IMR-90 (cell line): ENCODE results near the gene ENTPD1. TPM values are rescaled to one million over a fixed set of nuclear protein-coding genes. Genes with fewer than 3 reads are reported as not detected.

ENCODE experiments used
- ATAC-seq: fragments of 200-7000 bp; cut with Tn5 transposase; 2 replicates; pipeline ENCODE4 v1.9.1; 2020; ENCODE audit warnings: low read depth, mild to moderate bottlenecking, moderate library complexity
- BruUV-seq: library from RNA; stranded (reverse); fragments of 400-500 nt; replicated peaks from 2 replicates; lab custom pipeline; 2021; lab: Mats Ljungman, UMichigan
- CTCF ChIA-PET: fragments of 300-600 bp; formaldehyde crosslinking; extraction: SDS; loops from one replicate; lab custom pipeline; 2021; ENCODE audit warnings: antibody characterized with exemption; lab: Yijun Ruan, JAX
- POLR2A ChIA-PET: fragments of 300-600 bp; sonication (Branson Sonifier 250); formaldehyde crosslinking; loops from one replicate; lab custom pipeline; 2022; ENCODE audit warnings: antibody characterized with exemption; ENCODE audit not compliant: unreplicated experiment; lab: Charles Lee
- DNase-seq: peaks from one replicate; pipeline ENCODE4 v3.0.0; 2013
- H2AFZ ChIP-seq: replicated peaks from 2 replicates; pipeline ENCODE3; 2013; ENCODE audit warnings: low read length, mild to moderate bottlenecking; ENCODE audit not compliant: poor library complexity
- H2AK5ac ChIP-seq: 2 replicates; pipeline ENCODE4 v1.6.1; 2013; ENCODE audit warnings: low read depth, low read length, inconsistent platforms
- H2AK9ac ChIP-seq: replicated peaks from 2 replicates; pipeline ENCODE3; 2013; ENCODE audit warnings: mild to moderate bottlenecking, low read depth, low read length, moderate library complexity; ENCODE audit not compliant: poor library complexity
- H2BK120ac ChIP-seq: 2 replicates; pipeline ENCODE4 v1.6.1; 2013; ENCODE audit warnings: low read depth, low read length, inconsistent platforms
- H2BK15ac ChIP-seq: 3 replicates; pipeline ENCODE4 v1.6.1; 2013; ENCODE audit warnings: low read depth, low read length, inconsistent platforms
- H2BK20ac ChIP-seq: 2 replicates; pipeline ENCODE4 v1.6.1; 2013; ENCODE audit warnings: low read depth, mild to moderate bottlenecking, inconsistent platforms, low read length, moderate library complexity
- H2BK5ac ChIP-seq: 2 replicates; pipeline ENCODE4 v1.6.1; 2013; ENCODE audit warnings: mild to moderate bottlenecking, low read depth, low read length, inconsistent platforms; ENCODE audit not compliant: poor library complexity, severe bottlenecking
- H3K14ac ChIP-seq: replicated peaks from 2 replicates; pipeline ENCODE4 v1.6.1; 2013; ENCODE audit warnings: low read depth, low read length, inconsistent platforms
- H3K18ac ChIP-seq: 2 replicates; pipeline ENCODE4 v1.6.1; 2013; ENCODE audit warnings: low read depth, low read length, control low read depth
- H3K23ac ChIP-seq: 2 replicates; pipeline ENCODE4 v1.6.1; 2013; ENCODE audit warnings: low read depth, low read length, inconsistent platforms
- H3K27ac ChIP-seq: 2 replicates; pipeline ENCODE4 v1.5.1; 2013; ENCODE audit warnings: mild to moderate bottlenecking, control low read depth, low read length; ENCODE audit not compliant: insufficient read depth
- H3K27me3 ChIP-seq: 2 replicates; pipeline ENCODE4 v1.6.1; 2013; ENCODE audit warnings: low read length; ENCODE audit not compliant: control insufficient read depth, insufficient read depth
- H3K36me3 ChIP-seq: 2 replicates; pipeline ENCODE4 v1.6.1; 2013; ENCODE audit warnings: low read length, mixed read lengths; ENCODE audit not compliant: control insufficient read depth, insufficient read depth
- H3K4ac ChIP-seq: 2 replicates; pipeline ENCODE4 v1.6.1; 2013; ENCODE audit warnings: low read depth, low read length, inconsistent platforms
- H3K4me1 ChIP-seq: 2 replicates; pipeline ENCODE4 v1.6.1; 2013; ENCODE audit warnings: low read length, mixed read lengths; ENCODE audit not compliant: control insufficient read depth, insufficient read depth
- H3K4me2 ChIP-seq: 2 replicates; pipeline ENCODE4 v1.6.1; 2013; ENCODE audit warnings: low read depth, mild to moderate bottlenecking, control low read depth, low read length, moderate library complexity
- H3K4me3 ChIP-seq: 2 replicates; pipeline ENCODE4 v1.5.1; 2013; ENCODE audit warnings: low read depth, mild to moderate bottlenecking, control low read depth, low read length, moderate library complexity; ENCODE audit not compliant: insufficient read depth
- H3K56ac ChIP-seq: 2 replicates; pipeline ENCODE4 v1.6.1; 2013; ENCODE audit warnings: low read length, inconsistent platforms; ENCODE audit not compliant: insufficient read depth; ENCODE audit errors: extremely low read depth
- H3K79me1 ChIP-seq, 2 experiments: 2 replicates each; pipeline ENCODE4 v1.6.1; 2013; ENCODE audit warnings: low read length in 2 of 2, inconsistent platforms in 1 of 2, low read depth in 1 of 2
- H3K9ac ChIP-seq: 2 replicates; pipeline ENCODE4 v1.6.1; 2013; ENCODE audit warnings: low read depth, low read length, control low read depth
- H3K9me1 ChIP-seq: 2 replicates; pipeline ENCODE4 v1.6.1; 2013; ENCODE audit warnings: low read length, inconsistent platforms; ENCODE audit not compliant: insufficient read depth
- H3K9me3 ChIP-seq: 2 replicates; pipeline ENCODE4 v1.6.1; 2013; ENCODE audit warnings: low read length; ENCODE audit not compliant: control insufficient read depth, insufficient read depth
- H4K20me1 ChIP-seq: 2 replicates; pipeline ENCODE4 v1.6.1; 2013; ENCODE audit warnings: low read length, inconsistent platforms; ENCODE audit not compliant: insufficient read depth
- H4K5ac ChIP-seq: 2 replicates; pipeline ENCODE4 v1.6.1; 2013; ENCODE audit warnings: mild to moderate bottlenecking, low read depth, low read length, control low read depth
- H4K8ac ChIP-seq, 2 experiments: 2 replicates each; pipeline ENCODE4 v1.6.1; 2013; ENCODE audit warnings: low read depth in 2 of 2, low read length in 2 of 2, control low read depth in 1 of 2, inconsistent platforms in 1 of 2
- H4K91ac ChIP-seq: 2 replicates; pipeline ENCODE4 v1.6.1; 2013; ENCODE audit warnings: low read depth, low read length, inconsistent platforms; ENCODE audit not compliant: insufficient read depth
- BHLHE40 ChIP-seq: fragments of 150-350 bp; IDR thresholded peaks from 2 replicates; pipeline ENCODE4 v1.6.1; 2016; ENCODE audit warnings: mild to moderate bottlenecking, low read depth, low read length
- CEBPB ChIP-seq: IDR thresholded peaks from 2 replicates; pipeline ENCODE4 v1.6.1; 2012; ENCODE audit warnings: low read depth, low read length, improper control_type of control experiment
- CHD1 ChIP-seq: IDR thresholded peaks from 2 replicates; pipeline ENCODE4 v1.6.1; 2012; ENCODE audit warnings: low read depth, low read length, improper control_type of control experiment
- ELK1 ChIP-seq: fragments of 150-350 bp; IDR thresholded peaks from 2 replicates; pipeline ENCODE4 v1.6.1; 2016; ENCODE audit warnings: low read depth, mild to moderate bottlenecking, low read length, moderate library complexity, borderline replicate concordance
- FOS ChIP-seq: fragments of 150-350 bp; IDR thresholded peaks from 2 replicates; pipeline ENCODE4 v1.6.1; 2016; ENCODE audit warnings: low read depth, low read length
- MAFK ChIP-seq: IDR thresholded peaks from 2 replicates; pipeline ENCODE4 v1.6.1; 2012; ENCODE audit warnings: low read depth, low read length, improper control_type of control experiment
- MAZ ChIP-seq: IDR thresholded peaks from 2 replicates; pipeline ENCODE4 v1.6.1; 2012; ENCODE audit warnings: low read depth, mild to moderate bottlenecking, low read length, improper control_type of control experiment, moderate library complexity, borderline replicate concordance
- MXI1 ChIP-seq: IDR thresholded peaks from 2 replicates; pipeline ENCODE4 v1.6.1; 2012; ENCODE audit warnings: low read depth, mild to moderate bottlenecking, low read length, moderate library complexity, borderline replicate concordance
- NFE2L2 ChIP-seq: fragments of 150-350 bp; IDR thresholded peaks from 2 replicates; pipeline ENCODE4 v1.6.1; 2016; ENCODE audit warnings: low read depth, mild to moderate bottlenecking, low read length
- POLR2A ChIP-seq: IDR thresholded peaks from 2 replicates; pipeline ENCODE4 v1.6.1; 2012; ENCODE audit warnings: mild to moderate bottlenecking, low read depth, low read length
- RAD21 ChIP-seq: IDR thresholded peaks from 2 replicates; pipeline ENCODE4 v1.6.1; 2012; ENCODE audit warnings: low read length, improper control_type of control experiment
- RCOR1 ChIP-seq: IDR thresholded peaks from 2 replicates; pipeline ENCODE4 v1.6.1; 2012; ENCODE audit warnings: mild to moderate bottlenecking, low read length, improper control_type of control experiment; ENCODE audit not compliant: insufficient replicate concordance
- RFX5 ChIP-seq: IDR thresholded peaks from 2 replicates; pipeline ENCODE4 v1.8.0; 2012; ENCODE audit warnings: low read depth, mild to moderate bottlenecking, low read length, moderate library complexity
- SMC3 ChIP-seq: fragments of 150-350 bp; IDR thresholded peaks from 2 replicates; pipeline ENCODE4 v1.6.1; 2016; ENCODE audit warnings: low read depth, mild to moderate bottlenecking, antibody characterized with exemption, low read length, moderate library complexity
- USF2 ChIP-seq: fragments of 150-350 bp; IDR thresholded peaks from 2 replicates; pipeline ENCODE4 v1.6.1; 2017; ENCODE audit warnings: mild to moderate bottlenecking, antibody characterized with exemption, low read length, low read depth
- WGBS, 2 experiments: methylation state at CpG; one replicate each; pipeline versions ENCODE4 v1.1.5 to v1.1.7; 2013; ENCODE audit warnings: missing lambda C conversion rate in 2 of 2; ENCODE audit not compliant: insufficient read length in 1 of 2; ENCODE audit errors: extremely low coverage in 2 of 2; 5-methylcytosine and 5-hydroxymethylcytosine counted together
- dilution Hi-C: fragments of 300-500 bp; cut with HindIII; formaldehyde crosslinking; loops from one replicate; pipeline ENCODE4 v1.14.3; 2018; ENCODE audit warnings: low sequenced_read_pairs; ENCODE audit not compliant: unreplicated experiment
- in situ Hi-C: fragments of 300-500 bp; cut with MboI; formaldehyde crosslinking; loops from 3 replicates; pipeline ENCODE4 v1.14.3; 2019; ENCODE audit warnings: low sequenced_read_pairs, inconsistent platforms, mixed read lengths
- intact Hi-C: fragments of 100-400 bp; cut with micrococcal nuclease; formaldehyde crosslinking; loops from 2 replicates; pipeline ENCODE4 v1.10.0; 2022
- polyA plus RNA-seq, 3 experiments: library from polyadenylated mRNA; depleted of rRNA; stranded (reverse); fragments of >200 nt; gene quantifications; 2 replicates each; pipeline ENCODE4 v1.2.3, GENCODE V29; 2012; ENCODE audit warnings: low replicate concordance in 1 of 3
- total RNA-seq: library from RNA; depleted of rRNA; stranded (reverse); fragments of >200 nt; gene quantifications from 2 replicates; pipeline ENCODE4 v1.2.3, GENCODE V29; 2012
- TF ChIP-seq, protein P1 (sequence below): conservative IDR thresholded peaks from 2 replicates; pipeline ENCODE4 v1.5.1; 2012; ENCODE audit warnings: mild to moderate bottlenecking, low read depth, low read length, improper control_type of control experiment

The ENTPD1 gene
- total and polyA plus RNA-seq, 2 of the 4 experiments (the other 2 are of a cell fraction): under 0.01 TPM; not detected in 1

DNA sequence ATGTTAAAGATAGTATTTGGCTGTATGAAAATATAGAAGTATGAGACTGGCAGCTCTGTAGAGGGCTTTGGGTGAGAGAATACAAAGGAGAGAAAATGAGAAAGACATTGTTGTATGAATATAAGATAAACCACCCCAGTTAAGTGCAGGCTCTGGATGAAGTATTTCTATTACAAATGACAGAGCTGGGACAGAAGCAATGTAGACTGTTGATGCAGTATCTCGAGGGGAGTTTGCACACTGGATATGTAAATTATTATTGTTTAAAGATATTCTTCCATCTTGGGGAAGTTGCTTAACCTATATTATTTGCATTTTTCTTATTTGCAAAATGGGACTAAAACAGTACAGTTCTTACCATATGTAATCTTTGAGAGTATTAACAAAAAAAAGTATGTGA is 31.5 kb downstream of the ENTPD1 start:
- Histone ChIP-seq H3K4me2 (no peak overlapping the region), H2BK15ac (no peak overlapping the region), H3K4me3 (no peak overlapping the region), H3K18ac (no peak overlapping the region), H3K36me3 (no peaks in the 10 kb centered on the region), H3K27ac (no peak overlapping the region), H2AFZ (no peak overlapping the region), H2BK5ac (no peak overlapping the region), H3K4me1 (no peaks in the 10 kb centered on the region; the same call in 1 of the 2 replicates), H2AK9ac (no peak overlapping the region), H3K9ac (no peak overlapping the region), H2BK20ac (no peak overlapping the region), H4K20me1 (no peaks in the 10 kb centered on the region), H3K9me3 (no peaks in the 10 kb centered on the region), H3K56ac (no peak overlapping the region), H3K14ac (no peak overlapping the region), H3K9me1 (no peaks in the 10 kb centered on the region), H4K5ac (no peak overlapping the region), H2AK5ac (no peak overlapping the region), H3K79me1 (no peaks in the 10 kb centered on the region), H3K4ac (no peak overlapping the region), H3K27me3 (no peaks in the 10 kb centered on the region), H3K23ac (no peak overlapping the region), H2BK120ac (no peak overlapping the region), H4K8ac (no peak overlapping the region), H4K91ac (no peak overlapping the region)
- ChIA-PET POLR2A (no interaction called here), CTCF (interaction anchor here (1.2 kb wide), 1 partner anchor 40 kb away, joined by 3 read pairs; no protein-coding TSS in a partner anchor)
- no CpG with 5 or more reads among the region's 1 CpG for WGBS, 2 experiments
- ATAC-seq (no peak), DNase-seq (no peak)
- TF ChIP-seq RAD21 (no peak), MAFK (no peak), MAZ (no peak), CHD1 (no peak), MXI1 (no peak), NFE2L2 (no peak), CEBPB (no peak), SMC3 (no peak), RCOR1 (no peak), USF2 (no peak), POLR2A (no peak), RFX5 (no peak), BHLHE40 (no peak), ELK1 (no peak), FOS (no peak)
- TF ChIP-seq, protein P1, sequence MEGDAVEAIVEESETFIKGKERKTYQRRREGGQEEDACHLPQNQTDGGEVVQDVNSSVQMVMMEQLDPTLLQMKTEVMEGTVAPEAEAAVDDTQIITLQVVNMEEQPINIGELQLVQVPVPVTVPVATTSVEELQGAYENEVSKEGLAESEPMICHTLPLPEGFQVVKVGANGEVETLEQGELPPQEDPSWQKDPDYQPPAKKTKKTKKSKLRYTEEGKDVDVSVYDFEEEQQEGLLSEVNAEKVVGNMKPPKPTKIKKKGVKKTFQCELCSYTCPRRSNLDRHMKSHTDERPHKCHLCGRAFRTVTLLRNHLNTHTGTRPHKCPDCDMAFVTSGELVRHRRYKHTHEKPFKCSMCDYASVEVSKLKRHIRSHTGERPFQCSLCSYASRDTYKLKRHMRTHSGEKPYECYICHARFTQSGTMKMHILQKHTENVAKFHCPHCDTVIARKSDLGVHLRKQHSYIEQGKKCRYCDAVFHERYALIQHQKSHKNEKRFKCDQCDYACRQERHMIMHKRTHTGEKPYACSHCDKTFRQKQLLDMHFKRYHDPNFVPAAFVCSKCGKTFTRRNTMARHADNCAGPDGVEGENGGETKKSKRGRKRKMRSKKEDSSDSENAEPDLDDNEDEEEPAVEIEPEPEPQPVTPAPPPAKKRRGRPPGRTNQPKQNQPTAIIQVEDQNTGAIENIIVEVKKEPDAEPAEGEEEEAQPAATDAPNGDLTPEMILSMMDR: no peak
- intact Hi-C loops (no loop called here), dilution Hi-C loops (no loop called here), in situ Hi-C loops (no loop called here)
- no TSS peak for BruUV-seq
